H7 (cell line): Measurements from ENCODE around the gene OSBPL1A. TPM values are rescaled to one million over a fixed set of nuclear protein-coding genes. Genes with fewer than 3 reads are reported as not detected.

Source experiments
- DNase-seq: peaks from one replicate; pipeline ENCODE4 v3.0.0; 2012
- H3K27me3 ChIP-seq: 2 replicates; pipeline ENCODE4 v1.6.0; 2011; ENCODE audit warnings: mild to moderate bottlenecking, low read length; ENCODE audit not compliant: control insufficient read depth, insufficient read depth
- H3K36me3 ChIP-seq: replicated peaks from 2 replicates; pipeline ENCODE4 v1.5.1; 2011; ENCODE audit warnings: low read length; ENCODE audit not compliant: control insufficient read depth, insufficient read depth
- H3K4me3 ChIP-seq: 2 replicates; pipeline ENCODE4 v1.5.1; 2011; ENCODE audit warnings: low read depth, mild to moderate bottlenecking, control low read depth, low read length, moderate library complexity; ENCODE audit not compliant: insufficient read depth
- total RNA-seq: library from RNA; depleted of rRNA; stranded (reverse); fragments of >200 nt; shearing (Covaris generic); gene quantifications from 2 replicates; pipeline ENCODE4 v1.2.3, GENCODE V29; 2014

The OSBPL1A gene
- total RNA-seq, 1 experiment from 2014 or later: 48.3 TPM

- Histone ChIP-seq H3K4me3 (no peak overlapping the region), H3K27me3 (no peaks in the 10 kb centered on the region), H3K36me3 (no peaks in the 10 kb centered on the region)
- no peak for DNase-seq
Observed at GRCh38 chr18:24342347-24342746, 55.3 kb downstream of the OSBPL1A start.

- H3K36me3 ChIP-seq: no peaks in the 10 kb centered on the region
- H3K4me3 ChIP-seq: no peak overlapping the region
- no peak for DNase-seq
- H3K27me3 ChIP-seq: no peaks in the 10 kb centered on the region
Observed at GRCh38 chr18:24341361-24341760, 56.3 kb downstream of the OSBPL1A start.

- H3K27me3 ChIP-seq: no peaks in the 10 kb centered on the region
- H3K36me3 ChIP-seq: peaks cover 1% of the 10 kb centered on the region; the same call in 1 of the 2 replicates
- H3K4me3 ChIP-seq: no peak overlapping the region
- DNase-seq: no peak
Observed at GRCh38 chr18:24333084-24333483, 64.5 kb downstream of the OSBPL1A start.

- Histone ChIP-seq H3K36me3 (no peaks in the 10 kb centered on the region), H3K4me3 (no peak overlapping the region), H3K27me3 (no peaks in the 10 kb centered on the region)
- DNase-seq: no peak
Observed at GRCh38 chr18:24326211-24326610, 71.4 kb downstream of the OSBPL1A start.

DNA sequence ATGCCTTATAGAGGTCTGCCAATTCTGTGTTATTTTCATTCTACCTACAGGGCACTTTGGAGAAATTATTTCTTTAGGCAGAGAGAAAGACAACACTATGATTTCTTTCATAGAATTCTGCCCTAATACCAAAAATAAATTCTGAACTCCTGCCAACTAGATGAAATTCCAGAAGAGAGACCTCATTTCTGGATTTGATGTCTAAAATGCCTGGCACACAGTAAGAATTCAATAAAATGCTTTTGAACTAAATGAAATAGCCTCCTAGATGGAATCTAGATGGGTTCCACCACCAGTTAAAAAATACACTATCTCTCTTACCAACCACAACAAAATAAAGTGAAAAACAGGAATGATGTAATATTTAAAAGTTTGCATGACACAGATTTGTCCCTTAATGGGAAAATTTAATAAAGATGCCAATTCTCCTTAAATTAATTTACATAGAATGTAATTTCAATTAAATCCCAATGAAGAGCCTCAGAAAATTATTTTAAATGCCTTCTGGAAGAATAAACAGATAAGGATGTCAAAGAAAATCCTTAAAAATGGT is 75.0 kb downstream of the OSBPL1A start:
- Histone ChIP-seq H3K36me3 (no peaks in the 10 kb centered on the region), H3K4me3 (no peak overlapping the region), H3K27me3 (no peaks in the 10 kb centered on the region)
- DNase-seq: no peak

DNA sequence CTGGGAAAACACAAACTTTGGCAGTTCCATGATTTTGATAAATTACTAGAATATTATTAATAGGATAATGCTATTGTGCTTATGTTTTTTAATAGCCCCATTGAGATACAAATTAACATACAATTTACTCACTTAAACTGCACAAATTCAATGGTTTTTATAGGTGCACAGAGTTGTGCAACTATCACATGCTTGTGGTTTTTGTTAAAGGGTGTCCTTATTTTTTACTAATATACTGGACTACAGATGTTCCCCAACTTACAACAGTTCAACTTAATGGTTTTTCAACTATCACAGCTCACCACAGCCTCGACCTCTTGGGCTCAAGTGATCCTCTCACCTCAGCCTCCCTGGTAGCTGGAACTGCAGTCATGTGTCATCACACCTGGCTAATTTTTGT is 76.6 kb downstream of the OSBPL1A start:
- H3K4me3 ChIP-seq: no peak overlapping the region
- no peaks in the 10 kb centered on the region for H3K36me3 ChIP-seq
- H3K27me3 ChIP-seq: no peaks in the 10 kb centered on the region
- DNase-seq: no peak

- Histone ChIP-seq H3K36me3 (no peaks in the 10 kb centered on the region), H3K27me3 (no peaks in the 10 kb centered on the region), H3K4me3 (no peak overlapping the region)
- no peak for DNase-seq
Observed at GRCh38 chr18:24319757-24320156, 77.9 kb downstream of the OSBPL1A start.

GRCh38 chr18:24317370-24317769 is 80.3 kb downstream of the OSBPL1A start:
- Histone ChIP-seq H3K4me3 (no peak overlapping the region), H3K27me3 (no peaks in the 10 kb centered on the region), H3K36me3 (no peaks in the 10 kb centered on the region)
- DNase-seq: no peak

DNA sequence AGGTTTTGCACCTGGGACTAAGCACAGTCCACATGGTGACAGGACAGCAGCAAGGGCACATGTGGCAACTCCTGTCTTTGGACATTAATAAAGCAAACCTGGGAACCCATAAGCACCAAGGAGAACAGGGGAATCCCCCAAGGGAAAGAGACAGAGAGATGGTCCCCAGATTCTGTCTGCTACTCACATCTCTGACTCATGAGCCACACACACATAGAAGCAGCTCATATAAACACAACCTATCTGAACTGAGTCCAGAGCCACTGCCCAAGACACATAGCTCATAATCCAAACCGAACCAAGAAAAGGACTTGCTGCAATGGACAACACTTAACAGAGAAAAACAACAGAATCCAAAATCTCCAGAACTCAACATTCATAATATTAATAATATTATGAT is 82.5 kb downstream of the OSBPL1A start:
- Histone ChIP-seq H3K36me3 (no peaks in the 10 kb centered on the region), H3K4me3 (no peak overlapping the region), H3K27me3 (no peaks in the 10 kb centered on the region)
- no peak for DNase-seq

DNA sequence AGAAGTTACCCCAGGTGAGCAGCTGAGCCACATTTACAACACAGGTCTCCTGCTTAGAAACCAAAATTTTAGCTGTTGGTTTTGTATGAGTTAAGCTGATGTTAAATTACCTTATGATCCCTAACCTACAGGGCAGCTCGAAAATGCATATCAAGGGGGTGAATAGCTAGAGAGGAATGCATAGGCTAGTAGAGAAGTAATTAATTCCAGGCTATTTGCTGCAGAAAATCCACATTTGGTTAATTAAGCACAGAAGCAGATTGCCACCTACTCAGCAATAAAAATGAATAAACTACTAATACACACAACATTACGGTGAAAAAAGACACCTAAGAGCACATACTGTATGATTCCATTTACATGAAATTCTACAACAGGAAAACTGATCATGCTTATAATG is 91.4 kb downstream of the OSBPL1A start:
- no peaks in the 10 kb centered on the region; the same call in none of the 2 replicates for H3K36me3 ChIP-seq
- no peaks in the 10 kb centered on the region for H3K27me3 ChIP-seq
- H3K4me3 ChIP-seq: no peak overlapping the region
- no peak for DNase-seq

DNA sequence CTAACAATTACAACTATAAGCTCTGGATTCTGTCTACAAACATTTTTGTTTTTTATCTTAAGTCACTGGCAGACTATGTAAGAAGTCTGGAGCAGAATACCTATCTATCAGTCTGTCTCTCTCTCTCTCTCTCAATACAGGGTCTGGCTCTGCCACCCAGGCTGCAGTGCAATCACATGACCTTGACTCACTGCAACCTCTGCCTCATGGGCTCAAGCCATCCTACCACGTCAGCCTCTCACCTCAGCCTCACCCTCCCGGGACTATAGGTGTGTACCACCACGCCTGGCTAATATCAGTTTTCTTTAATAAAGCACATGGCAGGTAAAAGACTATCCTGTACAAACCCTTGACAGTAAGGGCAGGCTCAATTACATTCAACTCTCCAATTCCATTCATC is 96.9 kb downstream of the OSBPL1A start:
- H3K4me3 ChIP-seq: no peak overlapping the region
- no peak for DNase-seq

DNA sequence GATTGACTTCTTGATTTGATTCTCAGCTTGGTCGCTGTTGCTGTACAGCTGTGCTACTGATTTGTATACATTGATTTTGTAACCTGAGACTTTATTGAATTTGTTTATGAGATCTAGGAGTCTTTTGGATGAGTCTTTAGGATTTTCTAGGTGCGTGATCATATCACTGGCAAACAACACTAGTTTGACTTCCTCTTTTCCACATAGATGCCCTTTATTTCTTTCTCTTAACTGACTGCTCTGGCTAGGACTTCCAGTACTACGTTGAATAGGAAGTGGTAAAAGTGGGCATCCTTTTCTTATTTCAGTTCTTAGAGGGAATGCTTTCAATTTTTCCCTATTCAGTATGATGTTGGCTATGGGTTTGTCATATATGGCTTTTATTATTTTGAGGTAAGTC is 101.3 kb downstream of the OSBPL1A start:
- Histone ChIP-seq H3K36me3 (no peaks in the 10 kb centered on the region), H3K27me3 (no peaks in the 10 kb centered on the region), H3K4me3 (no peak overlapping the region)
- no peak for DNase-seq

More for the DNA sequence above, 96.9 kb downstream of the OSBPL1A start:
- Histone ChIP-seq H3K36me3 (no peaks in the 10 kb centered on the region; the same call in 1 of the 2 replicates), H3K27me3 (no peaks in the 10 kb centered on the region)

DNA sequence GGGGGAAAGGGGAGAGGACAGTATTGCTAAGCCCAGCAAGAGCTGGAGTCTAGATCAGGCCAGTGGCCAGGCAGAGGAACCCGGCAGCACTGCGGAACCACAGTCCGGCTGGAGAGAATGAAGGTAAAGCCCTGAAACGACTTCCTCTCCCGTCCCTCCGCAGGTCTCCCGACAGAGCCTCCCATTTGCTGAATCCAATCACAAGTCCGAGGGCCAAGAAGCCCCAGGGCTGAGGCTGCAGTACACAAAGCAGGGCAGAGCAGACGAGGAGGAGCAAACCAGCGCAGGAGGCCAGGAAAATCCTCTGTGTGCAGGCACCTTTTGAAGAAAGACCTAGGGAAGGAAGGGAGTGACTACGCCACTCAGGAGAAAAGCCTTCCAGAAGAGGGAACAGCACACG is 104.4 kb downstream of the OSBPL1A start:
- Histone ChIP-seq H3K27me3 (no peaks in the 10 kb centered on the region), H3K4me3 (no peak overlapping the region), H3K36me3 (no peaks in the 10 kb centered on the region)
- DNase-seq: no peak

GRCh38 chr18:24278591-24278990 is 119.0 kb downstream of the OSBPL1A start:
- no peak for DNase-seq
- Histone ChIP-seq H3K36me3 (no peaks in the 10 kb centered on the region), H3K4me3 (no peak overlapping the region), H3K27me3 (no peaks in the 10 kb centered on the region)

GRCh38 chr18:24277516-24278195 is 120.0 kb downstream of the OSBPL1A start:
- no peaks in the 10 kb centered on the region for H3K36me3 ChIP-seq
- no peak overlapping the region for H3K4me3 ChIP-seq
- H3K27me3 ChIP-seq: no peaks in the 10 kb centered on the region
- DNase-seq: no peak
